CD14-positive monocyte (primary cell): ENCODE measurements around the gene C10orf143. TPM values are rescaled to one million over a fixed set of nuclear protein-coding genes. Genes with fewer than 3 reads are reported as not detected.

Experiments
- DNase-seq, 3 donors: peaks; one replicate each; pipeline ENCODE4 v3.0.0-alpha.2; 2011 to 2022
- H2AFZ ChIP-seq: 2 replicates; pipeline ENCODE4 v1.6.0; 2012; ENCODE audit warnings: mild to moderate bottlenecking, low read depth, low read length, inconsistent platforms; ENCODE audit not compliant: insufficient read depth, poor library complexity, severe bottlenecking
- H3K27ac ChIP-seq, 2 donors: 1 replicate in 1 of 2; 2 replicates in 1 of 2; pipeline ENCODE4 v1.5.1; 2012 to 2013; ENCODE audit warnings: low read length in 2 of 2, control low read depth in 1 of 2, inconsistent platforms in 1 of 2, low read depth in 1 of 2, mild to moderate bottlenecking in 1 of 2
- H3K27me3 ChIP-seq, 2 donors: one replicate each; pipeline versions ENCODE4 v1.6.0 to v1.6.1; 2011 to 2013; ENCODE audit warnings: low read length in 2 of 2; ENCODE audit not compliant: control insufficient read depth in 2 of 2, insufficient read depth in 2 of 2
- H3K36me3 ChIP-seq, 2 donors: replicated peaks in 1 of 2; 1 replicate in 1 of 2; 2 replicates in 1 of 2; pipeline versions ENCODE4 v1.5.1 to v1.6.1; 2012 to 2013; ENCODE audit warnings: low read length in 2 of 2, control low read depth in 1 of 2, inconsistent platforms in 1 of 2, mild to moderate bottlenecking in 1 of 2; ENCODE audit not compliant: insufficient read depth in 2 of 2, control insufficient read depth in 1 of 2
- H3K4me1 ChIP-seq, 2 donors: 1 replicate in 1 of 2; 2 replicates in 1 of 2; pipeline versions ENCODE4 v1.5.1 to v1.6.1; 2012 to 2013; ENCODE audit warnings: low read length in 2 of 2, control low read depth in 1 of 2, inconsistent platforms in 1 of 2, mild to moderate bottlenecking in 1 of 2, moderate library complexity in 1 of 2; ENCODE audit not compliant: insufficient read depth in 2 of 2, control insufficient read depth in 1 of 2
- H3K4me2 ChIP-seq: replicated peaks from 2 replicates; pipeline ENCODE3; 2012; ENCODE audit warnings: low read length, moderate library complexity, mild to moderate bottlenecking; ENCODE audit not compliant: poor library complexity, severe bottlenecking; ENCODE audit errors: extremely low read depth
- H3K4me3 ChIP-seq, 3 experiments: fragments of 200-600 bp in 1 of 3; sonication (generic) in 1 of 3; replicated peaks in 1 of 3; 1 replicate in 2 of 3; 2 replicates in 1 of 3; pipeline ENCODE4 v1.5.1; 2011 to 2013; ENCODE audit warnings: low read length in 3 of 3, mild to moderate bottlenecking in 3 of 3, control low read depth in 2 of 3, low read depth in 2 of 3, inconsistent platforms in 1 of 3, moderate library complexity in 1 of 3
- H3K79me2 ChIP-seq: 2 replicates; pipeline ENCODE4 v1.6.0; 2012; ENCODE audit warnings: mild to moderate bottlenecking, control low read depth, inconsistent platforms, low read length, moderate library complexity; ENCODE audit not compliant: insufficient read depth
- H3K9ac ChIP-seq: 2 replicates; pipeline ENCODE4 v1.6.0; 2017; ENCODE audit warnings: low read length, mild to moderate bottlenecking; ENCODE audit not compliant: insufficient read depth, poor library complexity, severe bottlenecking
- H3K9me3 ChIP-seq, 2 donors: replicated peaks in 1 of 2; 1 replicate in 1 of 2; 2 replicates in 1 of 2; pipeline versions ENCODE4 v1.5.1 to v1.6.1; 2012 to 2013; ENCODE audit warnings: low read length in 2 of 2, control low read depth in 1 of 2; ENCODE audit not compliant: control insufficient read depth in 1 of 2, insufficient read depth in 1 of 2
- H4K20me1 ChIP-seq: 2 replicates; pipeline ENCODE4 v1.6.0; 2012; ENCODE audit warnings: mild to moderate bottlenecking, low read length, control low read depth, moderate library complexity; ENCODE audit not compliant: insufficient read depth
- H3K27ac Mint-ChIP-seq, 7 donors: one replicate each; pipeline ENCODE4 v1.8.0; 2020; ENCODE audit warnings: mild to moderate bottlenecking in 7 of 7, mixed read lengths in 7 of 7, moderate library complexity in 6 of 7, inconsistent platforms in 2 of 7
- H3K27me3 Mint-ChIP-seq, 3 donors: one replicate each; pipeline ENCODE4 v1.8.0; 2021 to 2022; ENCODE audit warnings: low read depth in 3 of 3, mild to moderate bottlenecking in 3 of 3, mixed read lengths in 3 of 3, moderate library complexity in 3 of 3, inconsistent platforms in 1 of 3
- H3K36me3 Mint-ChIP-seq, 2 donors: one replicate each; pipeline ENCODE4 v1.8.0; 2020; ENCODE audit warnings: mixed read lengths in 2 of 2, inconsistent platforms in 1 of 2, mild to moderate bottlenecking in 1 of 2
- H3K4me1 Mint-ChIP-seq: one replicate; pipeline ENCODE4 v1.8.0; 2020; ENCODE audit warnings: mild to moderate bottlenecking, mixed read lengths
- H3K4me3 Mint-ChIP-seq, 2 donors: one replicate each; pipeline ENCODE4 v1.8.0; 2020; ENCODE audit warnings: mild to moderate bottlenecking in 2 of 2, mixed read lengths in 2 of 2, moderate library complexity in 1 of 2
- H3K9me3 Mint-ChIP-seq, 7 donors: one replicate each; pipeline ENCODE4 v1.8.0; 2020 to 2022; ENCODE audit warnings: mixed read lengths in 7 of 7, mild to moderate bottlenecking in 6 of 7, moderate library complexity in 6 of 7, inconsistent platforms in 2 of 7
- WGBS: methylation state at CpG from one replicate; pipeline ENCODE4 v1.1.5; 2013; ENCODE audit warnings: missing lambda C conversion rate; ENCODE audit not compliant: insufficient coverage; 5-methylcytosine and 5-hydroxymethylcytosine counted together
- intact Hi-C, 2 donors: fragments of 100-400 bp; cut with micrococcal nuclease; formaldehyde crosslinking; loops; one replicate each; pipeline versions ENCODE4 v1.15.0 to v1.15.1; 2023
- polyA plus RNA-seq, 3 donors: library from polyadenylated mRNA; depleted of rRNA in 1 of 3; unstranded in 2 of 3; stranded (reverse) in 1 of 3; fragments of 300-500 nt in 2 of 3; fragments of >200 nt in 1 of 3; fragmentation: Illumina TruSeq in 2 of 3; gene quantifications; 1 replicate in 2 of 3; 2 replicates in 1 of 3; pipeline ENCODE4 v1.2.3, GENCODE V29; 2012 to 2021
- TF ChIP-seq, protein P1 (sequence below): fragments of 200-600 bp; IDR thresholded peaks from one replicate; pipeline ENCODE4 v1.8.0; 2022; ENCODE audit warnings: antibody characterized with exemption, mild to moderate bottlenecking

The C10orf143 gene
- polyA plus RNA-seq, 3 donors: 3.6 to 11.6 (median 8.0) TPM

DNA sequence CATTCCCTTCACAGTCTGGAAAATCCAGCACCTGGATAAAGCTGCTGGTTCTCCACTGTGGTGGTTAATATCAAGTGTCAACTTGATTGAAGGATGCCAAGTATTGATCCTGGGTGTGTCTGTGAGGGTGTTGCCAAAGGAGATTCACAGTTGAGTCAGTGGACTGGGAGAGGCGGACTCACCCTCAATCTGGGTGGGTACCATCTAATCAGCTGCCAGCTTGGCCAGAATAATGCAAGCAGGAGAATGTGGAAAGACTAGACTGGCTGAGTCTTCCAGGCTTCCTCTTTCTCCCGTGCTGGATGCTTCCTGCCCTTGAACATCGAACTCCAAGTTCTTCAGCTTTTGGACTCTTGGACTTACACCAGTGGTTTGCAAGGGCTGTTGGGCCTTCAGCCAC lies 48.4 kb downstream of the C10orf143 start:
- H3K36me3 ChIP-seq: no peaks in the 10 kb centered on the region
- peaks cover 0 to 5% (median under 1%) of the 10 kb centered on the region in 7 donors for H3K9me3 Mint-ChIP-seq
- H3K36me3 Mint-ChIP-seq: peaks cover 0 to 4% of the 10 kb centered on the region in 2 donors
- intact Hi-C loops: no loop called here
- H2AFZ ChIP-seq: no peak overlapping the region
- no peaks in the 10 kb centered on the region for H3K27me3 Mint-ChIP-seq
- no peaks in the 10 kb centered on the region for H3K79me2 ChIP-seq
- no peaks in the 10 kb centered on the region for H3K4me1 Mint-ChIP-seq
- H4K20me1 ChIP-seq: no peaks in the 10 kb centered on the region
- no peaks in the 10 kb centered on the region for H3K27me3 ChIP-seq
- no peak overlapping the region for H3K4me2 ChIP-seq
- WGBS: 75% methylated on average over 3 of the region's 3 CpGs
- DNase-seq: no peak
- H3K4me1 ChIP-seq: no peaks in the 10 kb centered on the region
- no peak overlapping the region for H3K9ac ChIP-seq
- H3K4me3 Mint-ChIP-seq: no peak overlapping the region
- H3K4me3 ChIP-seq: no peak overlapping the region
- TF ChIP-seq, protein P1, sequence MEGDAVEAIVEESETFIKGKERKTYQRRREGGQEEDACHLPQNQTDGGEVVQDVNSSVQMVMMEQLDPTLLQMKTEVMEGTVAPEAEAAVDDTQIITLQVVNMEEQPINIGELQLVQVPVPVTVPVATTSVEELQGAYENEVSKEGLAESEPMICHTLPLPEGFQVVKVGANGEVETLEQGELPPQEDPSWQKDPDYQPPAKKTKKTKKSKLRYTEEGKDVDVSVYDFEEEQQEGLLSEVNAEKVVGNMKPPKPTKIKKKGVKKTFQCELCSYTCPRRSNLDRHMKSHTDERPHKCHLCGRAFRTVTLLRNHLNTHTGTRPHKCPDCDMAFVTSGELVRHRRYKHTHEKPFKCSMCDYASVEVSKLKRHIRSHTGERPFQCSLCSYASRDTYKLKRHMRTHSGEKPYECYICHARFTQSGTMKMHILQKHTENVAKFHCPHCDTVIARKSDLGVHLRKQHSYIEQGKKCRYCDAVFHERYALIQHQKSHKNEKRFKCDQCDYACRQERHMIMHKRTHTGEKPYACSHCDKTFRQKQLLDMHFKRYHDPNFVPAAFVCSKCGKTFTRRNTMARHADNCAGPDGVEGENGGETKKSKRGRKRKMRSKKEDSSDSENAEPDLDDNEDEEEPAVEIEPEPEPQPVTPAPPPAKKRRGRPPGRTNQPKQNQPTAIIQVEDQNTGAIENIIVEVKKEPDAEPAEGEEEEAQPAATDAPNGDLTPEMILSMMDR: no peak
- H3K27ac Mint-ChIP-seq: no peak overlapping the region
- H3K9me3 ChIP-seq: no peaks in the 10 kb centered on the region
- no peak overlapping the region for H3K27ac ChIP-seq

DNA sequence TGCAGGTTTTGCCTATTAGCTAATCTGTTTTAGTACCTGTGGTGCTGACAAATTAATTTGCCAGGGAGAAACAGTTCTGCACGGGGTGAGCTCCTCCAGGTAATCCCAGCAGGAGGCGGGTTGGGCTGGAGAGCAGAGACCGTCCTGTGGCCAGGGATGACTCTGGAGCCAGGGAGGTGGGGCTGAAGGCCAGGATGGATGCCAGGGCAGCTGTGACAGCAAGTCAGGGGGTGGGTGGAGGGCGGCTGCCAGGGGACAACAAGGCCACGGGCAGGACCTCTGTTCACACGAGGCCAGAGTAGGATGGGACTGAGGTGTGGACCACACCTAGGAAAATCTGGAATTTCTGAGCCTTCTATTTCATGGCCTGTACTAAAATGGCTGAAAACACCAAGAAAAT lies 48.9 kb downstream of the C10orf143 start:
- peaks cover 0 to 4% of the 10 kb centered on the region in 2 donors for H3K36me3 Mint-ChIP-seq
- H3K4me3 Mint-ChIP-seq: no peak overlapping the region
- Histone ChIP-seq H3K4me3 (no peak overlapping the region), H3K9ac (no peak overlapping the region), H3K36me3 (no peaks in the 10 kb centered on the region), H3K27me3 (no peaks in the 10 kb centered on the region), H3K79me2 (no peaks in the 10 kb centered on the region), H3K4me2 (no peak overlapping the region), H3K9me3 (peaks cover 0 to 4% of the 10 kb centered on the region in 2 donors), H3K4me1 (no peaks in the 10 kb centered on the region), H3K27ac (no peak overlapping the region), H2AFZ (no peak overlapping the region), H4K20me1 (no peaks in the 10 kb centered on the region)
- WGBS: 98% methylated on average over 6 of the region's 6 CpGs
- intact Hi-C loops: no loop called here
- no peaks in the 10 kb centered on the region for H3K4me1 Mint-ChIP-seq
- peaks cover 0 to 5% (median 3%) of the 10 kb centered on the region in 7 donors for H3K9me3 Mint-ChIP-seq
- DNase-seq: no peak
- H3K27me3 Mint-ChIP-seq: no peaks in the 10 kb centered on the region
- no peak overlapping the region for H3K27ac Mint-ChIP-seq
- TF ChIP-seq, protein P1: no peak
